22Rv1 (cell line): ENCODE measurements around the gene NAA15.

ENCODE experiments used
- H3K27ac ChIP-seq: fragments of 450-650 bp; 2 replicates; pipeline ENCODE4 v1.5.1; 2017
- CTCF ChIP-seq: fragments of 450-650 bp; IDR thresholded peaks from 2 replicates; pipeline ENCODE4 v1.5.1; 2017; ENCODE audit warnings: mild to moderate bottlenecking
- ZFX ChIP-seq: fragments of 450-650 bp; IDR thresholded peaks from 2 replicates; pipeline ENCODE4 v1.6.1; 2017; ENCODE audit warnings: antibody characterized with exemption, borderline replicate concordance

Gene NAA15

GRCh38 chr4:139279760-139280620, 21.3 kb upstream of the NAA15 start, which contains the start of gene MGARP:
MGARP (minus strand) TSS chr4:139280225; CDS start chr4:139280158, 67 bp downstream.
- TF ChIP-seq ZFX = no peak
- no peak for TF ChIP-seq CTCF
- no peak within 1 kb of the TSS for H3K27ac ChIP-seq

GRCh38 chr4:139282065-139282720, 19.1 kb upstream of the NAA15 start:
- TF ChIP-seq CTCF = no peak
- TF ChIP-seq ZFX = no peak
- H3K27ac ChIP-seq = no peak overlapping the region

- H3K27ac ChIP-seq = no peak overlapping the region
Observed at GRCh38 chr4:139282721-139283075, 18.6 kb upstream of the NAA15 start.

GRCh38 chr4:139286186-139286698, 15.1 kb upstream of the NAA15 start:
- TF ChIP-seq ZFX (no peak), CTCF (no peak)
- no peak overlapping the region for H3K27ac ChIP-seq

More at GRCh38 chr4:139282721-139283075, 18.6 kb upstream of the NAA15 start:
- TF ChIP-seq ZFX (no peak), CTCF (no peak)

GRCh38 chr4:139295206-139295941, 5.9 kb upstream of the NAA15 start:
- no peak for TF ChIP-seq ZFX
- TF ChIP-seq CTCF = peak; percentile 96
- peak overlapping the region; percentile 73 for H3K27ac ChIP-seq

GRCh38 chr4:139295942-139296299, 5.4 kb upstream of the NAA15 start:
- H3K27ac ChIP-seq = peak overlapping the region; percentile 73
- TF ChIP-seq CTCF (peak; percentile 67), ZFX (no peak)
